Measurements from ENCODE around the gene ARRDC1. TPM values are rescaled to one million over a fixed set of nuclear protein-coding genes. Genes with fewer than 3 reads are reported as not detected.

The ARRDC1 gene
- total and polyA plus RNA-seq, 9 donors: 5.2 to 46.2 (median 13.8) TPM

- WGBS, 3 donors: 86 to 96% (median 88%) methylated on average over 5 of the region's 5 CpGs
- H3K27ac ChIP-seq: no peak overlapping the region
- H3K4me1 ChIP-seq (ENCODE audit: insufficient read depth): peaks cover 8% of the 10 kb centered on the region
- H3K36me3 ChIP-seq: no peaks in the 10 kb centered on the region
- DNase-seq: no peak
- intact Hi-C loops (cut with DNase I): no loop called here
- no peak overlapping the region for H3K4me3 ChIP-seq
- no peaks in the 10 kb centered on the region for H3K27me3 ChIP-seq
- no peaks in the 10 kb centered on the region for H3K9me3 ChIP-seq
- TF ChIP-seq, protein P1, sequence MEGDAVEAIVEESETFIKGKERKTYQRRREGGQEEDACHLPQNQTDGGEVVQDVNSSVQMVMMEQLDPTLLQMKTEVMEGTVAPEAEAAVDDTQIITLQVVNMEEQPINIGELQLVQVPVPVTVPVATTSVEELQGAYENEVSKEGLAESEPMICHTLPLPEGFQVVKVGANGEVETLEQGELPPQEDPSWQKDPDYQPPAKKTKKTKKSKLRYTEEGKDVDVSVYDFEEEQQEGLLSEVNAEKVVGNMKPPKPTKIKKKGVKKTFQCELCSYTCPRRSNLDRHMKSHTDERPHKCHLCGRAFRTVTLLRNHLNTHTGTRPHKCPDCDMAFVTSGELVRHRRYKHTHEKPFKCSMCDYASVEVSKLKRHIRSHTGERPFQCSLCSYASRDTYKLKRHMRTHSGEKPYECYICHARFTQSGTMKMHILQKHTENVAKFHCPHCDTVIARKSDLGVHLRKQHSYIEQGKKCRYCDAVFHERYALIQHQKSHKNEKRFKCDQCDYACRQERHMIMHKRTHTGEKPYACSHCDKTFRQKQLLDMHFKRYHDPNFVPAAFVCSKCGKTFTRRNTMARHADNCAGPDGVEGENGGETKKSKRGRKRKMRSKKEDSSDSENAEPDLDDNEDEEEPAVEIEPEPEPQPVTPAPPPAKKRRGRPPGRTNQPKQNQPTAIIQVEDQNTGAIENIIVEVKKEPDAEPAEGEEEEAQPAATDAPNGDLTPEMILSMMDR (IDR thresholded peaks at IDR 0.05): no peak
- TF ChIP-seq EP300 (IDR thresholded peaks at IDR 0.05): no peak
- no peak for TF ChIP-seq POLR2A (IDR thresholded peaks at IDR 0.05)
Observed at GRCh38 chr9:137645211-137645610, 39.7 kb downstream of the ARRDC1 start.

DNA sequence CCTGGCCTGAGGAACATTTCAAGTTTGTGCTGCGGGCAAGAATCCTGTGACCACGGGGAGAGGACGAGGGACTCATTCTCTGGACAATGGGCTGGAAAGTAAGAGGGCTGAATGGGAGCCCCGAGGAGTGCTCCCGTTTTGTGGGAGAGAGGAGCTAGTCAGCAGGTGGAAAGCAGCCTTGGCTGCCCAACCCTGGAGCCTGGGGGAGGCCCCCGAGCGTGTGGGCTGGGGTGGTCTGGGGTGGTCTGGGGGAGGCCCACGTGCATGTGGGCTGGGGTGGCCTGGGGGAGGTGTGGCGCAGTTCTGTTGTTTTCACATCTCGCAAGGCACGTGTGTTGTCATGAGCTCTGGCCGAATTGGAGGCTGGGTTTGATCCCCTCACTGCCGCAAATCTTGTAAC is 40.9 kb downstream of the ARRDC1 start:
- intact Hi-C loops (cut with DNase I): no loop called here
- H3K4me3 ChIP-seq: no peak overlapping the region
- H3K27me3 ChIP-seq: no peaks in the 10 kb centered on the region
- peak in 1 of 5 donors; percentile 7 for DNase-seq
- H3K9me3 ChIP-seq: no peaks in the 10 kb centered on the region
- WGBS, 3 donors: 64 to 76% (median 75%) methylated on average over 13 of the region's 13 CpGs
- no peak overlapping the region for H3K27ac ChIP-seq
- H3K36me3 ChIP-seq: no peaks in the 10 kb centered on the region
- no peak for TF ChIP-seq EP300 (IDR thresholded peaks at IDR 0.05)
- no peak for TF ChIP-seq POLR2A (IDR thresholded peaks at IDR 0.05)
- TF ChIP-seq, protein P1 (IDR thresholded peaks at IDR 0.05): no peak
- H3K4me1 ChIP-seq (ENCODE audit: insufficient read depth): peaks cover 3% of the 10 kb centered on the region

DNA sequence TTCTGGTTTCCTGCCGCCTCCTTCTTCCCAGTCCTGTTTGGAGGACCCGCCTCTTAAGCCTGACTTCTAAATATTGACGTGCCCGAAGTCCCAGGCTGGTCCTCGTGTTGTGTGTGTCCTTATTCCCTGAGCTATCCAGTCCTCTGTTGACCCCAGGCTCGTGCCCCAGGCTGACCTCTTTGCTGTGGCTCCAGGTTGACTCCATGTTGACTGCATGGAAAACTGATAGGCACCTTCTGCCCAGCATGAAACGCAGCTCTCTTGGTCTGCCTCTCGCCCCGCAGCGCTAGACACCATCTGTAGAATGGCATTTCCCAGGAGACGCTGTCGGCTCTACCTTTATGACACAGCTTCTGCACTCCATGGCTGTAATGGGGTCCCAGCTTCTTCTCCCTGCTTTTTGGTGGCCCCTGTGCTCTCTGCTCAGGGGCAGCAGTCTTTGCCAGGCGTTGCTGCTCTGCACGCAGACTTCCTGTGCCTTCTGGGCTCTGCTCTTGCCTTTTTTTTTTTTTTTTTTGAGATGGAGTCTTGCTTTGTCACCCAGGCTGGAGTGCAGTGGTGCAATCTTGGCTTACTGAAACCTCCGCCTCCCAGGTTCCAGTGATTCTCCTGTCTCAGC is 41.7 kb downstream of the ARRDC1 start:
- H3K27me3 ChIP-seq: no peaks in the 10 kb centered on the region
- H3K4me3 ChIP-seq: no peak overlapping the region

GRCh38 chr9:137648396-137648795 is 42.9 kb downstream of the ARRDC1 start:
- intact Hi-C loops (cut with DNase I): no loop called here
- Histone ChIP-seq H3K36me3 (no peaks in the 10 kb centered on the region), H3K4me1 (ENCODE audit: insufficient read depth) (no peaks in the 10 kb centered on the region), H3K4me3 (no peak overlapping the region), H3K27me3 (no peaks in the 10 kb centered on the region), H3K9me3 (no peaks in the 10 kb centered on the region), H3K27ac (no peak overlapping the region)
- DNase-seq: no peak
- 50 to 58% (median 53%) methylated on average over 2 of the region's 2 CpGs for WGBS, 3 donors
- no peak for TF ChIP-seq EP300 (IDR thresholded peaks at IDR 0.05)
- TF ChIP-seq, protein P1 (IDR thresholded peaks at IDR 0.05): no peak
- TF ChIP-seq POLR2A (IDR thresholded peaks at IDR 0.05): no peak

More for the DNA sequence above, 41.7 kb downstream of the ARRDC1 start:
- WGBS, 3 donors: 85 to 89% (median 88%) methylated on average over 15 of the region's 15 CpGs
- Histone ChIP-seq H3K27ac (no peak overlapping the region), H3K4me1 (ENCODE audit: insufficient read depth) (peaks cover 2% of the 10 kb centered on the region), H3K36me3 (no peaks in the 10 kb centered on the region), H3K9me3 (no peaks in the 10 kb centered on the region)
- peak in 1 of 5 donors; percentile 13 for DNase-seq
- no peak for TF ChIP-seq EP300 (IDR thresholded peaks at IDR 0.05)
- TF ChIP-seq POLR2A (IDR thresholded peaks at IDR 0.05): no peak
- TF ChIP-seq, protein P1 (IDR thresholded peaks at IDR 0.05): no peak
- intact Hi-C loops (cut with DNase I): no loop called here

Measured in ovary (tissue), 9 donors.